HEK293T (cell line): ENCODE measurements around the gene MAP6D1.

ENCODE experiments used
- ELF4 ChIP-seq: fragments of 450-650 bp; IDR thresholded peaks from 2 replicates; pipeline ENCODE4 v1.6.1; 2017; ENCODE audit warnings: antibody characterized with exemption
- FOXM1 ChIP-seq: fragments of 450-650 bp; IDR thresholded peaks from 2 replicates; pipeline ENCODE4 v1.6.1; 2017; ENCODE audit warnings: mild to moderate bottlenecking, borderline replicate concordance
- LEF1 ChIP-seq: fragments of 450-650 bp; IDR thresholded peaks from 2 replicates; pipeline ENCODE4 v1.6.1; 2017; ENCODE audit warnings: mild to moderate bottlenecking, borderline replicate concordance
- TARDBP ChIP-seq: fragments of 450-650 bp; IDR thresholded peaks from 2 replicates; pipeline ENCODE4 v1.6.1; 2016

DNA sequence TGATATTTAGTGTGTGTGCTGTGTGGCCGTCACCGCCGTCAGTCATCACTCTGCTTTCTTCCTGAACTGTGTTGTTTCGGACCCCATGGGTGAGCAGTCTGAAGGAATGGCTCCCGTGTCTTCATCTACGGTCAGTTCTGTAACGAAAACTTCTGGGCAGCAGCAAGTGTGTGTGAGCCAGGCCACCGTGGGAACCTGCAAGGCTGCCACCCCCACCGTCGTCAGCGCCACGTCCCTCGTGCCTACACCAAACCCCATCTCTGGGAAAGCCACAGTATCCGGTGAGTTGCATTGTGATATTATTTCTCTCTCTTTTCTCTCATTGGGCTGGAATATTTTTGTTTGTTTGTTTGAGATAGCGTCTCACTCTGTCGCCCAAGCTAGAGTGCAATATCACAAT is 34.7 kb downstream of the MAP6D1 start:
- TF ChIP-seq TARDBP (no peak), FOXM1 (no peak), LEF1 (no peak), ELF4 (no peak)
